ENCODE measurements around the gene SYNRG. TPM values are rescaled to one million over a fixed set of nuclear protein-coding genes. Genes with fewer than 3 reads are reported as not detected.

SYNRG gene
- total RNA-seq, 2 experiments from 2014 or later: 33.7 to 35.8 TPM

DNA sequence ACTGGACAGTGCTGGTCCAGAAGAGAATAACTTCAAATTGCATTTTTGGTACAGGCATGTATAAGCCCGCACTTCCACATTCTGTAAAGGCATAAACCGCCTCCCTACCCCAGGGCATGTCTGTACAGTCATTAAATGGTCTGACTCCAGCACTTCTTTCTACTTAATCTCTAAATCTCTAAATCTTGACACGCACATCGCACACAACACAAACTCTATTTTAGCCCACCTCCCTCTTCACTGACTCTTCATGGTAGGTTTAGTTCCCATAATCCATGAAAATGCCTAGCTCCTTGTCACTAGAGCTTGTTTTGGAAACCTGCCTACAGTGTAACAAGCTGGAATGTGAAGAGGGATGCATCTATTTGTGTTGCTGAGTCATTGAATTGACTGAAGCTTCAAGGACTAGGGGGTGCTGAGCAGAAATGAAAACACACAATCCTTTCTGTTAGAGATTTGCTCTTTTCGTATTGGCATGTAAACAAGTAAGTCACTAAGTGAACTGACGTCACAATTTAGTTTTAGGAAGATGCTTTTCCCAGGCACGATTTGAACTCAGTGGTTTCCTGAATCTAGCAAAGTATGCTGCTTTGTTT is 121.1 kb downstream of the SYNRG start:
- ChIA-PET POLR2A (no interaction called here), CTCF (no interaction called here)

DNA sequence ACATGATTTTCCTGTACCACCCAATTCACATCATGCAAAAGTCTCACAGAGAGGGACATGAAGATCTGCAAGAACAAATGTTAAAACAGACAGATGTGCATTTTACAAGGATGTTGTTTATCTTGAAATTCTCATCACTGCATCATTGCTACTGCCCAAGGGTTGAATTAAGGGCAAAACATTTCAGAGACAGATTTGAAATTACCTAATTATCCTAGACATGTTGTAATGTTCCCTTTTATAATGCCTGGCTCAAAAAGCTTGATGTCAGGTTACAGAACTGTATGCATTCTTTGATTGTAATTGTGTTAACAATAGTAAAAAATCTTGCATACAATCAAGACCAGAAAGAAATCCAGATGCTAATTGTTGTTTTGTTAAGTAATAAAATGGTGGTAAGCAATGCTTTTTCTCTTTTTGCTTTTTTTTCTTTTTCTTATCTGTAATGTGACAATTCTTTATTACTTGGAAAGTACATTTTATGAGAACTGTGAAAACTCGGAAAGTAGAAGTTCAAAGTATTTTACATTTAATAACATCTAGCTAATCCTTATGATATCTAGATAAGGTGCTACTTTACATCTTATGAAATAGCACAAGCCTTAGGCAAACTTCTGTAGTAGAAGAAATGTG is 123.2 kb downstream of the SYNRG start:
- ChIA-PET POLR2A (no interaction called here), CTCF (no interaction called here)

DNA sequence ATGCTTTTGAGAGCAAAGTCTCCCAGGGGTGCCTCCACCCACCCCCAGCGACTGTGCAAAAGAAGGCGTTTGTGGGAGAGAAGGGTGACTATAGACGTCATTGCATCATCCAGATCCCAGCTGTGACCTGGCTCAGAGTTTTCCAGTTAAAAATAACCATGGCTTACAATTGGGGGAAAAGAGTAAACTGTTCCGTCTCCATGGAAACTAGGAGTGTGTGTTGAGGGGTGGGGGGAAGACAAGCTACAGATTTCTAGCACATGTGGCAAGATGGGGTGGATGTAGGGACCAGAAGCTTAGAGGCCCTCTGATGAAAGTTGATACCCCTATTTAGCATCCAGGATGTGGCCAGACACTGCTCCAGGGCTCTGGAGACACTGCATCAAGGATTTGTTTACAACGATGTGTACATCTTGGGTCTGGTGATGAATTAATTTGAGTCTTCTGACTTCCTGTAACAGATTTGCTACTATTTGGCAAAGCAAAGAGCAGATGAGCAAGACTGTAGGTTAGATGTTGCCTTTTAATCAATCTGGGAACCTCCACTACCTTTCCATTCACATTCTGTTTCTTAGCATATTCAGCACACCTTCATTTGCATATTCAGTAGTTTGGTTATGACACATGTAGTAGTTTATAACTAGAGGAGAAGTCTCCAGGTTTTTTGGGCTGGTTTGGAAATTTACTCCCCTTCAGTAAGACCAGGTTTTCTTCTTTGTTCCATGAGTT is 125.7 kb downstream of the SYNRG start:
- ChIA-PET POLR2A (no interaction called here), CTCF (interaction anchor here (0.9 kb wide), 1 partner anchor 11 kb away, joined by 4 read pairs; no protein-coding TSS in a partner anchor)

DNA sequence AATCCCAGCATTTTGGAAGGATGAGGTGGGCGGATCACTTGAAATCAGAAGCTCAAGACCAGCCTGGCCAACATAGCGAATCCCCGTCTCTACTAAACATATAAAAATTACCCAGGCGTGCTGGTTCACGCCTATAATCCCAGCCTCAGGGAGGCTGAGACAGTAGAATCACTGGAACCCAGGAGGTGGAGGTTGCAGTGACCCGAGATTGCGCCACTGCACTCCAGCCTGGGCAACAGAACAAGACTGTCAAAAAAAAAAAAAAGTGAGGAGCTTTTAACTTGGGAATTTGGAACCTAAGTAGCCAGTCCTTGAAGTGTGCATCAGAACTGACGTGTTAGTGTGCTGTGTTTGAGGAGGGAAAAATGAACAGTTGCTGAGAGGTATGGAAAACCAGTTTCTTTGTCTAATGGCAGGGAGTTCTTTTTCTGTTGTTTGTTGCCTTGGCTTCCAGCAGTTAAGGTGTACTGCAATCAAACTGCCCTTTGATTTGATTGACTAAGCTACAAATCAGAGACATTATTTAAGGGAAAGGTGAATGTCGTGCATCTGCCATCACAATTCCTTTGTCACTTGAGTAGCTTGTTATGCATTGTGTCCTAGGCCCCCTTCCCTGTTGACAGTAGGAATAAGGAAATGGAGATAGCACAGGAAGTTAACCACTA is 128.1 kb downstream of the SYNRG start:
- ChIA-PET CTCF (interaction anchor here (1.2 kb wide), 1 partner anchor 10 kb away, joined by 3 read pairs; no protein-coding TSS in a partner anchor), POLR2A (interaction anchor here (0.7 kb wide), 1 partner anchor 47 kb away, joined by 5 read pairs; no protein-coding TSS in a partner anchor)

DNA sequence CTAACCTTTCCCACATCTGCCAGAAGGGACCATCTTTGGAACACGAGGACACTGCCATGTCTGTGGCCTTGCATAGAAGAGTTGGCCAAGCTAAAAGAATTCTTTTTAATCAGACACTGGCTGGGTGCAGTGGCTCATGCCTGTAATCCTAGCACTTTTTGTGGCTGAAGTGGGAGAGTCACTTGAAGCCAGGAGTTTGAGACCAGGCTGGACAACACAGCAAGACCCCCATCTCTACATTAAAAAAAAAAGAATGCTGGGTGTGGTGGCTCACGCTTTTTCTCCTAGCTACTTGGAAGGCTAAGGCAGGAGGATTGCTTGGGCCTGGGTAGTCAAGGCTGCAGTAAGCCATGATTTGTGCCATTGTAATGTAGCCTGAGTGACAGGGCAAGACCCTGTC is 128.8 kb downstream of the SYNRG start:
- POLR2A ChIA-PET: no interaction called here
- CTCF ChIA-PET: interaction anchor here (1.2 kb wide), 1 partner anchor 10 kb away, joined by 3 read pairs; no protein-coding TSS in a partner anchor

DNA sequence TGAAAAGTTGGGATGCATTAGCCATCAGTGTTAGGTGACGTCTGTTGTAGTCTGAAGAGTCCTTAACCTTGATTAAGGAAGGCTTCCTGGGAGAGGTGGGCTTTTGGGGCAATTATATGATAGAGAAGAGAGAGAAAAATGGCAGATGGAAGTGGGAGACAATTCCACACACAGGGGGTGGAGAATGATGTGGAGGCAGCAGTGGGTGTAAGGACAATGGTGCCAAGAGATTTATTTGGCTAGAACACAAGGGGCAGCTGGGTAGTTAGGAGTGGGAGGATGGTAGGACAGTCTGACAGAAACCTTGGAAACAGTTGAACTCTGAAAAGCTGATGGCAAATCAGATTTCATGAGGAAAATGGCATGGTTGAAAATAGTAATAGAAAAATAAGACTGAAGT is 130.2 kb downstream of the SYNRG start:
- CTCF ChIA-PET: no interaction called here

DNA sequence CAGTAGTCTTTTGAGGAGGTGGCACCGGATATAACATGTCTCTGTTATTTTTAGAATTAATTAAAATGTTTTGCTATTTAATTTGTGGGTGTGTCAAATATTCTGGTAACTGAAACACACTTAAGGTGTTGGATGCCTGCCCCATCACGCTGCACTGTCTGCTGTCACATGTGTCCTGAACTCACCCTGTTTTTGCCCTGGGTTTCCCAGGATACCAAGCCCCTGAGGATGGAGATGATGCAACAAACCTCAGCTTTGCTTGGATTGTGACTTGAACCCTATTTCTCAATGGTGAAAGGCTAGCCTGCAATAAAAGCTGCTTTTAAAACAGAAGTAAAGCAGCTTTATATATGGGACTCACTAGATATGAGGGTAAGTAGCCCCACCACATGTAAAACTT is 131.0 kb downstream of the SYNRG start:
- POLR2A ChIA-PET: no interaction called here
- CTCF ChIA-PET: no interaction called here

More for the DNA sequence above, 130.2 kb downstream of the SYNRG start:
- POLR2A ChIA-PET: no interaction called here

DNA sequence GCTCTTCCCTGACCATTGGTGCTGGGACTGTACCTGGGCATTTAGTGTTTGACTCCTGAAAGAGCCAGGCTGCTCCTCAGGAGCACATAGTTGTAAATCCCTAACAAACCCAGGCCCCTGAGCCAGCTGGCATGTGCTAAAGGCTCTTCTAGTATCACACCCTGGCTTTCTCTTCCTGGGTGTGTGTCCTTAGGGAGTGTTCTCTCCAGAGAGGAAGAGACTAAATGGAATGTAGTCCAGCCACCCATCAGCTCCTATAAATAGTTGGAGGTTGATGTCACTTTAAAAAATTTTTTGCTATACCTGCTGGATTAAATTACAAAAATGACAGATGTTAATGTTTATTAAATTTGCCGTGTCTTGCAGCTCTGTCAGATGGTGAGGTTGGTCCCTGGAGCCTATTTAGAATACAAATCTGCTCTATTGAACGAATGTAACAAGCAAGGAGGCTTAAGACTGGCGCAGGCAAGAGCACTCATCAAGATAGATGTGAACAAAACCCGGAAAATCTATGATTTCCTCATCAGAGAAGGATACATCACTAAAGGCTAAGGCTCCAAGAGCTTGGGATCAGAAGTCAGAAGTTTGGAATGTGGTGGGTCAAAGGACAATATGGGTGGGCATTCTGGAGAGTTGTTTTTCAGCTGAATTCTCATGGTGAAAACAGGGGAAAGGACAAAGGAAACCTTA is 132.6 kb downstream of the SYNRG start:
- CTCF ChIA-PET: interaction anchor here (1.1 kb wide), 1 partner anchor 9 kb away, joined by 3 read pairs; no protein-coding TSS in a partner anchor
- POLR2A ChIA-PET: no interaction called here

DNA sequence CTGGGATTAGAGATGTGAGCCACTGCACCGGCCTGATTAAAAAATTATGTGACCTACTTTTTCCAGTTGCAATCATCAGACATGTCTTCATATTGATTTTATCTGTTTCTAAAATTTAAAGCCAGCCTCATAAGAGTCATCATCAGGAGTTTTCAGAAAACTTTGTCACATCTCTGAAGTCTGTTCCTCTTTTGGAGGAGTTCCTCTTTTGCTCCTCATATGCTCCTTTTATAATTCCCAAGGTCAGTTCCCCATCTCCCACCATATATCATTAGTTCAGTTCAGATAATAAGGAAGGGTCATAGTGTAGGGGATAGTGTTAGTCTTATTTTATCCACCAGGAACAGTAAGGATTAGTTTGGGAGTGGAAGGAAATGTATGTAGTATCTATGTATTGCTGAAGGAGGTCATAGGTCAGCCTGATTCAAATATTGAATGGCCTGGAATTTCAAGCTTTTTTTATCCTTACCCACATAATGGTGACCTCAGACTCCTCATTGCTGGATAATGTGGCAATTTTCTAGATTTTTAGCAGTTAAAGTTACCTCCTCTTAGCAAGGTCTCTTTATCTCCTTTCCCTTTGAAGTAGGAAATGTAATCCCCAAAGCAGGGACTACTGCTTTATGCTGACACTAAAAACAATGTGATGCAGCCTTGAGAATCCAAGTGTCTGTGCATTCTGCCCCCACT is 133.3 kb downstream of the SYNRG start:
- ChIA-PET POLR2A (no interaction called here), CTCF (no interaction called here)

DNA sequence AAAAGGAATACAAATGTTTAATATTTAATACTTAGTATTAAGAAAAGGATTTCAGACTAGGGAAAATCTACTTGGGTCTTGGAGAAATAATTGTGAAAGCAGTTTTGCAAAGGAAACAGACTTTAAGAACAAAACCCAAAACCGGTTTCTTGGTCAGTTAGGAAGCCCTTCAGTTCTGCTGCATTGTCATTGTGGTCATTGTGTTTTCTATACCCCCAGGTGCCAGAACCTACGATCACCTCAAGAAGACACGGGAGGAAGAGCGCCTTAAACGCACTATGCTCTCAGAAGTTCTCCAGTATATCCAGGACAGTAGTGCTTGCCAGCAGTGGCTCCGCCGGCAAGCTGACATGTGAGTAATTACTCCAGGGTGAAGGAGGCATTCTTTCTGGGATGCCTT is 139.0 kb downstream of the SYNRG start:
- CTCF ChIA-PET: interaction anchor here (0.6 kb wide), 1 partner anchor 118 kb away, joined by 3 read pairs; no protein-coding TSS in a partner anchor

DNA sequence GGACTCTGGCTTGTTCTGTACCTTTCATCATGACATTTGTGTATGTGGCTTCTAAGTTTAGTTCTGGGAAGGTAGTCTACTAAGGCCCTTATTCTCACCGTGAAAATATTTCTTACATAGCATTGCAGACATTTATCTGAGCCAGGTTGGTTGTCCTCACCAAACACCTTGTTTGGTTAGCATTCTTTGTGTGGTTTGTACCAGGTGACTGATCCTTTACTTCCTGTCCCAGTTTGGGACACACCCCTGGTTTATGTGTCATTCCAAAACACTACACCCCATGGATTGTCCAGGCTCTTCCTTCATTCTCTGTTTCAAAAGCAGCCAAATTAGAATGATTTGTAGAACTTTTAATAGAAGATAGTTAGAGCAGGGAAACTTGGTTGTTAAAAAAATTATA is 142.7 kb downstream of the SYNRG start:
- CTCF ChIA-PET: interaction anchor here (1.7 kb wide), 1 partner anchor 11 kb away, joined by 3 read pairs; no protein-coding TSS in a partner anchor

More for the DNA sequence above, 139.0 kb downstream of the SYNRG start:
- POLR2A ChIA-PET: no interaction called here

DNA sequence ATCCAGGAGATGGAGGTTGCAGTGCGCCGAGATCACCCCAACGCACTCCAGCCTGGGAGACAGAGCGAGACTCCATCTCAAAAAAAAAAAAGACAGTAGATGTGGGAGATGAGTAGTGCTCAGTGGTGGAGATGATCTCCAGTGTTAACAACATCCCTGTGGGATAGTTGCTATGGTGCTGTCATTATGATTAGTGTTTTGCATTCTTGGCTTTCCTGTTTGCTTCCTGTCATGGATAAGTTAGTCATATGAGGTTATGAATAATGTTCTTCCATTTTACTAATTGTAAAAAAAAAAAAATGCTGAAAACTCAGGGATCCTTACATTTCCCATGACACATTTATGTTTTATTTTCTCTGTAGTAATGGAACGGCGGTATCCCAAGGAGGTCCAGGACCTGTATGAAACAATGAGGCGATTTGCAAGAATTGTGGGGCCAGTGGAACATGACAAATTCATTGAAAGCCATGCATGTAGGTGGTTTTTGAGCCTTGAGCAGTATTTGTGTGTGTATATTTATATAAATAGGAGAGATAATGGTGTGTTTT is 144.1 kb downstream of the SYNRG start:
- CTCF ChIA-PET: no interaction called here
- POLR2A ChIA-PET: no interaction called here

More for the DNA sequence above, 142.7 kb downstream of the SYNRG start:
- POLR2A ChIA-PET: no interaction called here

Other genes starting within 250 kb of the SYNRG start
- gene C17orf78, start 233.4 kb downstream of the SYNRG start, total RNA-seq: not detected
- 10 to 100 TPM; 74.8 to 82.9 TPM for gene ACACA, start 202.6 kb downstream of the SYNRG start, total RNA-seq
- gene TADA2A, start 202.5 kb downstream of the SYNRG start, total RNA-seq: 10 to 100 TPM; 42.7 to 51.6 TPM
- 10 to 100 TPM; 18.9 to 20.9 TPM for gene DUSP14, start 119.5 kb downstream of the SYNRG start, total RNA-seq
- 10 to 100 TPM; 37.9 to 38.8 TPM for gene DDX52, start 34.0 kb upstream of the SYNRG start, total RNA-seq
- gene HNF1B, start 135.6 kb upstream of the SYNRG start, total RNA-seq: 1 to 10 TPM in 1 of 2 experiments, under 1 TPM in 1; 0.86 to 1.1 TPM